Caco-2 (cell line): ENCODE results near the gene SPOCK3. TPM values are rescaled to one million over a fixed set of nuclear protein-coding genes. Genes with fewer than 3 reads are reported as not detected.

Experiments used
- BruUV-seq: library from RNA; stranded (reverse); fragments of 400-500 nt; replicated peaks from 2 replicates; lab custom pipeline; 2021; lab: Mats Ljungman, UMichigan
- CTCF ChIA-PET: fragments of 300-600 bp; sonication (Branson Sonifier 250); formaldehyde crosslinking; loops from one replicate; lab custom pipeline; 2022; ENCODE audit warnings: antibody characterized with exemption; lab: Charles Lee
- POLR2A ChIA-PET: fragments of 300-600 bp; sonication (Branson Sonifier 250); formaldehyde crosslinking; loops from one replicate; lab custom pipeline; 2022; ENCODE audit warnings: antibody characterized with exemption; lab: Charles Lee
- DNase-seq, 2 experiments: peaks; one replicate each; pipeline versions ENCODE4 v3.0.0 to v3.0.0-alpha.2; 2020 to 2022
- H3K27me3 ChIP-seq: replicated peaks from 2 replicates; pipeline ENCODE4 v1.6.0; 2011; ENCODE audit warnings: low read length; ENCODE audit not compliant: control insufficient read depth, insufficient read depth
- H3K36me3 ChIP-seq: 2 replicates; pipeline ENCODE4 v1.5.1; 2011; ENCODE audit warnings: low read length; ENCODE audit not compliant: control insufficient read depth, insufficient read depth
- H3K4me1 ChIP-seq: fragments of 250-450 bp; sonication (Bioruptor Pico); 2 replicates; pipeline ENCODE4 v1.5.1; 2020; ENCODE audit warnings: mild to moderate bottlenecking
- H3K4me3 ChIP-seq: 2 replicates; pipeline ENCODE4 v1.5.1; 2011; ENCODE audit warnings: low read depth, mild to moderate bottlenecking, control low read depth, low read length
- H3K9me3 ChIP-seq: fragments of 250-450 bp; sonication (Bioruptor Pico); 2 replicates; pipeline ENCODE4 v1.5.1; 2020; ENCODE audit warnings: mild to moderate bottlenecking, moderate library complexity
- H3K27ac Mint-ChIP-seq: one replicate; pipeline ENCODE4 v1.8.0; 2022; ENCODE audit warnings: mixed read lengths; ENCODE audit not compliant: unreplicated experiment
- H3K27me3 Mint-ChIP-seq: one replicate; pipeline ENCODE4 v1.8.0; 2022; ENCODE audit warnings: mixed read lengths; ENCODE audit not compliant: insufficient read depth, unreplicated experiment
- H3K36me3 Mint-ChIP-seq: one replicate; pipeline ENCODE4 v1.8.0; 2022; ENCODE audit warnings: mild to moderate bottlenecking, mixed read lengths; ENCODE audit not compliant: insufficient read depth, unreplicated experiment
- H3K4me1 Mint-ChIP-seq: one replicate; pipeline ENCODE4 v1.8.0; 2022; ENCODE audit warnings: low read depth, mixed read lengths; ENCODE audit not compliant: unreplicated experiment
- H3K4me3 Mint-ChIP-seq: one replicate; pipeline ENCODE4 v1.8.0; 2022; ENCODE audit warnings: mild to moderate bottlenecking, moderate library complexity, mixed read lengths; ENCODE audit not compliant: unreplicated experiment
- H3K9me3 Mint-ChIP-seq: one replicate; pipeline ENCODE4 v1.8.0; 2022; ENCODE audit warnings: mixed read lengths; ENCODE audit not compliant: unreplicated experiment
- intact Hi-C: fragments of 100-400 bp; cut with micrococcal nuclease; formaldehyde crosslinking; loops from one replicate; pipeline ENCODE4 v1.10.0; 2022; ENCODE audit not compliant: unreplicated experiment
- total RNA-seq: library from RNA; stranded (reverse); gene quantifications from 2 replicates; pipeline ENCODE4 v1.2.3, GENCODE V29; 2022
- TF ChIP-seq, protein P1 (sequence below), 2 experiments: fragments of 200-600 bp in 1 of 2; IDR thresholded peaks; 1 replicate in 1 of 2; 2 replicates in 1 of 2; pipeline versions ENCODE4 v1.5.1 to v1.8.0; 2011 to 2022; ENCODE audit warnings: antibody characterized with exemption in 1 of 2, control low read depth in 1 of 2, inconsistent platforms in 1 of 2, low read depth in 1 of 2, low read length in 1 of 2, mild to moderate bottlenecking in 1 of 2, moderate library complexity in 1 of 2; ENCODE audit not compliant: insufficient read depth in 1 of 2, severe bottlenecking in 1 of 2, unreplicated experiment in 1 of 2

Gene SPOCK3
- total RNA-seq, 1 experiment from 2014 or later = 1.3 TPM

- POLR2A ChIA-PET = no interaction called here
- no peak for DNase-seq
- H3K4me1 Mint-ChIP-seq = no peaks in the 10 kb centered on the region
Observed at GRCh38 chr4:167035390-167035789, 198.9 kb downstream of the SPOCK3 start.

GRCh38 chr4:167034983-167035382 lies 199.3 kb downstream of the SPOCK3 start:
- H3K27ac Mint-ChIP-seq = no peak overlapping the region
- TF ChIP-seq, protein P1, sequence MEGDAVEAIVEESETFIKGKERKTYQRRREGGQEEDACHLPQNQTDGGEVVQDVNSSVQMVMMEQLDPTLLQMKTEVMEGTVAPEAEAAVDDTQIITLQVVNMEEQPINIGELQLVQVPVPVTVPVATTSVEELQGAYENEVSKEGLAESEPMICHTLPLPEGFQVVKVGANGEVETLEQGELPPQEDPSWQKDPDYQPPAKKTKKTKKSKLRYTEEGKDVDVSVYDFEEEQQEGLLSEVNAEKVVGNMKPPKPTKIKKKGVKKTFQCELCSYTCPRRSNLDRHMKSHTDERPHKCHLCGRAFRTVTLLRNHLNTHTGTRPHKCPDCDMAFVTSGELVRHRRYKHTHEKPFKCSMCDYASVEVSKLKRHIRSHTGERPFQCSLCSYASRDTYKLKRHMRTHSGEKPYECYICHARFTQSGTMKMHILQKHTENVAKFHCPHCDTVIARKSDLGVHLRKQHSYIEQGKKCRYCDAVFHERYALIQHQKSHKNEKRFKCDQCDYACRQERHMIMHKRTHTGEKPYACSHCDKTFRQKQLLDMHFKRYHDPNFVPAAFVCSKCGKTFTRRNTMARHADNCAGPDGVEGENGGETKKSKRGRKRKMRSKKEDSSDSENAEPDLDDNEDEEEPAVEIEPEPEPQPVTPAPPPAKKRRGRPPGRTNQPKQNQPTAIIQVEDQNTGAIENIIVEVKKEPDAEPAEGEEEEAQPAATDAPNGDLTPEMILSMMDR (IDR thresholded peaks at IDR 0.05; ENCODE audit: insufficient read depth in 1 of 2, low read depth in 1 of 2, low read length in 1 of 2, severe bottlenecking in 1 of 2, unreplicated experiment in 1 of 2) = no peak
- no peak for DNase-seq
- no peaks in the 10 kb centered on the region for H3K9me3 ChIP-seq
- ChIA-PET CTCF (no interaction called here), POLR2A (no interaction called here)
- H3K4me1 Mint-ChIP-seq = no peaks in the 10 kb centered on the region
- H3K36me3 Mint-ChIP-seq = no peaks in the 10 kb centered on the region
- no peaks in the 10 kb centered on the region for H3K9me3 Mint-ChIP-seq
- H3K4me3 ChIP-seq = no peak overlapping the region
- no TSS peak for BruUV-seq
- intact Hi-C loops = no loop called here
- no peaks in the 10 kb centered on the region for H3K4me1 ChIP-seq
- no peaks in the 10 kb centered on the region for H3K36me3 ChIP-seq
- no peaks in the 10 kb centered on the region for H3K27me3 Mint-ChIP-seq
- H3K27me3 ChIP-seq = no peaks in the 10 kb centered on the region
- H3K4me3 Mint-ChIP-seq = no peak overlapping the region

More at GRCh38 chr4:167035390-167035789, 198.9 kb downstream of the SPOCK3 start:
- H3K36me3 Mint-ChIP-seq = no peaks in the 10 kb centered on the region
- no peak overlapping the region for H3K27ac Mint-ChIP-seq
- no peaks in the 10 kb centered on the region for H3K4me1 ChIP-seq
- no peak overlapping the region for H3K4me3 ChIP-seq
- no TSS peak for BruUV-seq
- H3K27me3 ChIP-seq = no peaks in the 10 kb centered on the region
- no peak overlapping the region for H3K4me3 Mint-ChIP-seq
- intact Hi-C loops = no loop called here
- no peaks in the 10 kb centered on the region for H3K9me3 ChIP-seq
- CTCF ChIA-PET = no interaction called here
- no peaks in the 10 kb centered on the region for H3K36me3 ChIP-seq
- no peaks in the 10 kb centered on the region for H3K27me3 Mint-ChIP-seq
- H3K9me3 Mint-ChIP-seq = no peaks in the 10 kb centered on the region
- TF ChIP-seq, protein P1 (IDR thresholded peaks at IDR 0.05; ENCODE audit: insufficient read depth in 1 of 2, low read depth in 1 of 2, low read length in 1 of 2, severe bottlenecking in 1 of 2, unreplicated experiment in 1 of 2) = no peak

- Mint-ChIP-seq H3K4me3 (no peak overlapping the region), H3K27ac (no peak overlapping the region), H3K36me3 (no peaks in the 10 kb centered on the region), H3K27me3 (no peaks in the 10 kb centered on the region), H3K9me3 (no peaks in the 10 kb centered on the region), H3K4me1 (no peaks in the 10 kb centered on the region)
- DNase-seq = no peak
- Histone ChIP-seq H3K27me3 (no peaks in the 10 kb centered on the region), H3K36me3 (no peaks in the 10 kb centered on the region), H3K4me1 (no peaks in the 10 kb centered on the region), H3K4me3 (no peak overlapping the region), H3K9me3 (no peaks in the 10 kb centered on the region)
- no TSS peak for BruUV-seq
- ChIA-PET CTCF (no interaction called here), POLR2A (no interaction called here)
- TF ChIP-seq, protein P1 (IDR thresholded peaks at IDR 0.05; ENCODE audit: insufficient read depth in 1 of 2, low read depth in 1 of 2, low read length in 1 of 2, severe bottlenecking in 1 of 2, unreplicated experiment in 1 of 2) = no peak
- intact Hi-C loops = no loop called here
Observed at GRCh38 chr4:167032871-167033270, 201.4 kb downstream of the SPOCK3 start.
